Motor neuron (in vitro differentiated cells): ENCODE results near the gene ZNF518B. TPM values are rescaled to one million over a fixed set of nuclear protein-coding genes. Genes with fewer than 3 reads are reported as not detected.
A peak's percentile ranks its signal among the peaks of the same experiment; 100 is the strongest.
"Not testable (repeated sequence)": the region's sequence is repeated elsewhere in the genome, so short reads cannot be mapped to it uniquely, and the experiment has no call there.

Experiments
- ATAC-seq, 8 experiments: fragments of 200-7000 bp; cut with Tn5 transposase; replicated peaks in 6 of 8; 2 replicates each; pipeline ENCODE4 v1.8.0; 2021; ENCODE audit warnings: mild to moderate bottlenecking in 8 of 8, moderate library complexity in 8 of 8
- H3K27ac ChIP-seq, 2 donors: fragments of 250-450 bp; sonication (Bioruptor Pico); 2 replicates each; pipeline ENCODE4 v1.9.0; 2021; ENCODE audit warnings: antibody characterized with exemption in 2 of 2, mild to moderate bottlenecking in 2 of 2, moderate library complexity in 1 of 2
- H3K4me1 ChIP-seq, 2 donors: fragments of 250-450 bp; sonication (Bioruptor Pico); replicated peaks in 1 of 2; 2 replicates each; pipeline ENCODE4 v1.6.1; 2021; ENCODE audit warnings: antibody characterized with exemption in 2 of 2, mild to moderate bottlenecking in 2 of 2, moderate library complexity in 1 of 2
- H3K4me3 ChIP-seq, 5 donors: fragments of 250-450 bp; sonication (Bioruptor Pico); 2 replicates each; pipeline ENCODE4 v1.9.0; 2021; ENCODE audit warnings: antibody characterized with exemption in 5 of 5, mild to moderate bottlenecking in 5 of 5, moderate library complexity in 4 of 5
- WGBS, 10 experiments: fragments of 450-650 bp; shearing (Covaris generic); methylation state at CpG; one replicate each; pipeline ENCODE4 v1.0.0; 2022; 5-methylcytosine and 5-hydroxymethylcytosine counted together
- in situ Hi-C, 9 experiments: fragments of 400-800 bp; cut with MboI; loops; one replicate each; pipeline ENCODE4 v1.15.0; 2021; ENCODE audit warnings: low sequenced_read_pairs in 9 of 9, low pct_unique_long_range_greater_than_20kb in 2 of 9; ENCODE audit not compliant: unreplicated experiment in 9 of 9
- total RNA-seq, 8 experiments: library from RNA; unstranded; fragments of 300-600 nt; gene quantifications; 2 replicates each; pipeline versions ENCODE4 v1.2.3 to v1.2.4, GENCODE V29; 2022

The ZNF518B gene
- total RNA-seq, 8 experiments from 2014 or later = 10.0 to 52.1 (median 40.0) TPM

- in situ Hi-C loops = no loop called here
These were observed 3.1 kb downstream of the ZNF518B start for GRCh38 chr4:10454121-10454520.

GRCh38 chr4:10448991-10449390, 8.2 kb downstream of the ZNF518B start:
- H3K4me1 ChIP-seq = no peaks in the 10 kb centered on the region
- in situ Hi-C loops = no loop called here
- ATAC-seq = no peak

More at GRCh38 chr4:10454121-10454520, 3.1 kb downstream of the ZNF518B start:
- H3K27ac ChIP-seq = no peak overlapping the region
- H3K4me1 ChIP-seq = peaks cover 10 to 12% of the 10 kb centered on the region in 2 donors
- 100% methylated on average over 1 of the region's 1 CpG; no CpG with 5 or more reads in 9 of the 10 experiments for WGBS, 10 experiments
- H3K4me3 ChIP-seq = no peak overlapping the region
- ATAC-seq = no peak

GRCh38 chr4:10442976-10443375, 14.2 kb downstream of the ZNF518B start:
- no peak for ATAC-seq
- H3K27ac ChIP-seq = no peak overlapping the region
- WGBS, 10 experiments = 35 to 100% (median 96%) methylated on average over 1 to 5 of the region's 5 CpGs
- in situ Hi-C loops = no loop called here
- no peak overlapping the region for H3K4me3 ChIP-seq
- peaks cover 0 to 6% of the 10 kb centered on the region in 2 donors for H3K4me1 ChIP-seq

More at GRCh38 chr4:10448991-10449390, 8.2 kb downstream of the ZNF518B start:
- no peak overlapping the region for H3K4me3 ChIP-seq
- no peak overlapping the region for H3K27ac ChIP-seq
- 64 to 100% (median 95%) methylated on average over 2 to 5 of the region's 5 CpGs for WGBS, 10 experiments

GRCh38 chr4:10441512-10441911, 15.7 kb downstream of the ZNF518B start:
- H3K27ac ChIP-seq = no peak overlapping the region

GRCh38 chr4:10438924-10439323, 18.3 kb downstream of the ZNF518B start:
- no peak for ATAC-seq
- no peak overlapping the region for H3K4me3 ChIP-seq
- WGBS, 10 experiments = 0 to 100% (median 71%) methylated on average over 1 of the region's 1 CpG; no CpG with 5 or more reads in 3 of the 10 experiments
- H3K27ac ChIP-seq = no peak overlapping the region
- H3K4me1 ChIP-seq = peaks cover 0 to 6% of the 10 kb centered on the region in 2 donors
- in situ Hi-C loops = no loop called here

More at GRCh38 chr4:10441512-10441911, 15.7 kb downstream of the ZNF518B start:
- WGBS, 10 experiments = 0 to 100% (median 81%) methylated on average over 1 to 3 of the region's 4 CpGs; no CpG with 5 or more reads in 2 of the 10 experiments
- no peak overlapping the region for H3K4me3 ChIP-seq
- peak in 2 of 8 experiments; percentile 21 to 31 for ATAC-seq
- H3K4me1 ChIP-seq = peaks cover 0 to 6% of the 10 kb centered on the region in 2 donors
- in situ Hi-C loops = no loop called here

- Histone ChIP-seq H3K4me1 (peaks cover 0 to 6% of the 10 kb centered on the region in 2 donors), H3K4me3 (no peak overlapping the region), H3K27ac (no peak overlapping the region)
- in situ Hi-C loops = no loop called here
- WGBS, 10 experiments = 20 to 90% (median 67%) methylated on average over 1 of the region's 1 CpG; no CpG with 5 or more reads in 5 of the 10 experiments
- ATAC-seq = no peak
These were observed 19.5 kb downstream of the ZNF518B start for GRCh38 chr4:10437735-10438134.

- WGBS, 10 experiments = 0 to 50% (median 35%) methylated on average over 1 to 4 of the region's 8 CpGs; no CpG with 5 or more reads in 3 of the 10 experiments
- ATAC-seq, in situ Hi-C loops: not testable (repeated sequence)
These were observed 29.5 kb downstream of the ZNF518B start for GRCh38 chr4:10427680-10428079.

GRCh38 chr4:10421344-10422055, 35.7 kb downstream of the ZNF518B start:
- no peak overlapping the region for H3K27ac ChIP-seq
- WGBS, 10 experiments = 14 to 89% (median 60%) methylated on average over 2 to 3 of the region's 3 CpGs; no CpG with 5 or more reads in 1 of the 10 experiments
- no peak overlapping the region for H3K4me3 ChIP-seq
- in situ Hi-C loops = loop anchor here in 1 of 9 experiments (25.0 kb wide), 1 partner anchor 259 kb away; no protein-coding TSS in a partner anchor
- no peak for ATAC-seq
- no peaks in the 10 kb centered on the region for H3K4me1 ChIP-seq

More at GRCh38 chr4:10427680-10428079, 29.5 kb downstream of the ZNF518B start:
- H3K4me1 ChIP-seq, H3K27ac ChIP-seq, H3K4me3 ChIP-seq: not testable (repeated sequence)

GRCh38 chr4:10417740-10418139, 39.5 kb downstream of the ZNF518B start:
- no peaks in the 10 kb centered on the region for H3K4me1 ChIP-seq
- H3K27ac ChIP-seq = no peak overlapping the region
- no peak overlapping the region for H3K4me3 ChIP-seq
- in situ Hi-C loops = loop anchor here in 1 of 9 experiments (25.0 kb wide), 1 partner anchor 255 kb away; no protein-coding TSS in a partner anchor
- no peak for ATAC-seq
- 25 to 100% (median 95%) methylated on average over 1 to 6 of the region's 6 CpGs; no CpG with 5 or more reads in 2 of the 10 experiments for WGBS, 10 experiments

GRCh38 chr4:10416441-10416840, 40.8 kb downstream of the ZNF518B start:
- in situ Hi-C loops = loop anchor here in 1 of 9 experiments (25.0 kb wide), 1 partner anchor 254 kb away; no protein-coding TSS in a partner anchor
- WGBS, 10 experiments = 67 to 100% (median 100%) methylated on average over 1 to 2 of the region's 2 CpGs; no CpG with 5 or more reads in 5 of the 10 experiments
- no peak overlapping the region for H3K27ac ChIP-seq
- no peaks in the 10 kb centered on the region for H3K4me1 ChIP-seq
- no peak overlapping the region for H3K4me3 ChIP-seq
- ATAC-seq = no peak

- H3K4me1 ChIP-seq = no peaks in the 10 kb centered on the region
- H3K4me3 ChIP-seq = no peak overlapping the region
- ATAC-seq = no peak
- in situ Hi-C loops = loop anchor here in 1 of 9 experiments (25.0 kb wide), 1 partner anchor 251 kb away; no protein-coding TSS in a partner anchor
- 0 to 94% (median 50%) methylated on average over 1 to 2 of the region's 2 CpGs for WGBS, 10 experiments
- no peak overlapping the region for H3K27ac ChIP-seq
These were observed 44.0 kb downstream of the ZNF518B start for GRCh38 chr4:10413177-10413576.

GRCh38 chr4:10405672-10406071, 51.6 kb downstream of the ZNF518B start:
- 20 to 100% (median 80%) methylated on average over 1 to 7 of the region's 8 CpGs; no CpG with 5 or more reads in 1 of the 10 experiments for WGBS, 10 experiments
- no peak for ATAC-seq
- in situ Hi-C loops = loop anchor here in 2 of 9 experiments (10.0 to 25.0 kb wide), 2 partner anchors 231 to 243 kb away; no protein-coding TSS in a partner anchor
- Histone ChIP-seq H3K4me3 (no peak overlapping the region), H3K4me1 (no peaks in the 10 kb centered on the region), H3K27ac (no peak overlapping the region)
